Right kidney (tissue), 9 donors: ENCODE data around the gene C2orf78.
"Not testable (repeated sequence)": the region's sequence is repeated elsewhere in the genome, so short reads cannot be mapped to it uniquely, and the experiment has no call there.

Experiments
- DNase-seq: peaks from one replicate; pipeline ENCODE4 v3.0.0-alpha.2; 2016
- long read RNA-seq, 8 donors: transcript quantifications; one replicate each; lab custom pipeline, GENCODE V29; 2026

Gene C2orf78, protein sequence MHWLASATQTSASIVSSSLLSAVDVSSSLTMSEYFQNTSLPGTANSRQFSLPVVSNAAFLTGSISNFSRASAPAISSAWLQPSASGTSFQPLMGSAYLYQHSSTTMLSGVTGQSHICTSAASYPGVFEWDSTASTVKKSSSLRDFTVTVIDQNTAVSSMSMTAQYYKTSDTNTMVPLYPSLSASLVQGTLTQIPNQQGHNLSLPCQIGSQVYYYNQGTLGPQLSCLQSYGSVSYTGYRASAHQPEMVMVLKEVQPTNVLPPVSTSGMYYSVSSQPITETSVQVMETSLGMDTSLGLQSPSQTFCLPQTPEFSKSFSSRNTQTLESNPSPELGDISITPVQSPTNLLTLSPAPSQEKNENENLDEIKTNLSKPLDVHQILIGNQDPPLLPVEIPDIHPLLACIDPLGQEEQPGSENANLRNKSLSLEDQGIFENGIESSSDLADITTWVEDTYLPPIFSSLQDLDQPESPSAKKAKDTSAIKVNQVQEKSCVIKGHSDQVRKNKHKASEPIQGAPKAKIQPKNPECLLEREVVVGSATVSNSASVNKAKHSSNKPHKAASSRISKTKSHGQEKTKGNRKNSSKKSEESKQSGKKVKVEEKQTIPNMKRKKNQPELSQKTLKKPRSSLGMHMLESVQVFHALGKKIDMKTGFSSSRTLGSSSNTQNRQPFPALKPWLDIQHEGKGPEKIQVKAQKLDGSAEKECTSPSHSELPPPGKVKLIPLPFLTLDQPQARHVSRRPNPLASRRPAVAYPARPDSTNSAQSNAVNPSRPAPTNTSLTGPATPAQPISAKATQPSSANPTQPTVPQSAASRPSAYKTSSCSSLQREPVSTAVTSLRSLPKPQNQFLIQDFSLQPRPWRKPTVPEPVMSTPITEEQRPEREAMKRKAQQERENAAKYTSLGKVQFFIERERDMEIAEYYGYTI
- long read RNA-seq, donor 1 = 0 reads
- long read RNA-seq, donor 2 = 0 reads
- long read RNA-seq, donor 3 = 0 reads
- long read RNA-seq, donor 4 = 0 reads
- long read RNA-seq, donor 5 = 0 reads
- long read RNA-seq, donor 6 = 0 reads
- long read RNA-seq, donor 7 = 0 reads
- long read RNA-seq, donor 8 = 0 reads

DNA sequence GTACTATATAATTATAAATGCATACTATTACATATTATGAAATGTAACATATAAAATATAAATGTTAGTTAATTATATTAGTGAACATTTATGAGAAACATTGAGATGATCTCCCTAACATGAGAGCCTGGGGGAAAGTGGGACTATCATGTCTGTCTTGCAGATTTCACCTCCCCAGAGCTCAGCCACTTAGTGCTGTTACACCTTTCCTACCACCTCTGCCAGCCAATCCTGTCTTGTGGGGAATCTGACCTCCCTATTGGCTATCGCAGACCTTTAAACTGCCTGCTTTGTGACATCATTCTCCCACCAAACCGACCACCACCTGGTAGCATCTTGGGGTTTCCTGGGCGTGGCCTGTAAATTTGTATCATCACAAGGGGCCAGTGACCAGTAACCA lies at the start of gene C2orf78:
C2orf78 (plus strand) TSS at position 301 of the 400 bp plus-strand sequence. CDS start 127 bp downstream, outside the sequence.
- DNase-seq = not testable (repeated sequence)

DNA sequence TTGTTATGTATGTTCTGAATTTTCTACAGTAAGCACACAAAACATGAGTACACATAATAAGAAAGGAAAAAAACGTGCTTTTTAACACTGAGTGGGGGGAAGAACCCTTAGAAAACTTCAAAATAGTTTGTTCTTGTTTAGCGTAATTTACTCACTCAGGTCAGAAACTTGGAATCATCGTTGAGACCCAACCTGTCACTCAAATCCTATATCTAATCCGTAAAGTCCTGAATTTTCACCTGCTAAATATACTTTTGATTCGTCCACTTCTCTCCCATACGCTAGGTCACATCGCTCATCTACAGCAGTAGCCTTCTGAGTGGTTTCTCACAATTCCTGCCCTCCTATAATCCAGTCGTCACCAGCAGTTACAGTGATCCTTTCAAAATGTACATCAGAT lies 47.6 kb upstream of the C2orf78 start:
- no peak for DNase-seq

DNA sequence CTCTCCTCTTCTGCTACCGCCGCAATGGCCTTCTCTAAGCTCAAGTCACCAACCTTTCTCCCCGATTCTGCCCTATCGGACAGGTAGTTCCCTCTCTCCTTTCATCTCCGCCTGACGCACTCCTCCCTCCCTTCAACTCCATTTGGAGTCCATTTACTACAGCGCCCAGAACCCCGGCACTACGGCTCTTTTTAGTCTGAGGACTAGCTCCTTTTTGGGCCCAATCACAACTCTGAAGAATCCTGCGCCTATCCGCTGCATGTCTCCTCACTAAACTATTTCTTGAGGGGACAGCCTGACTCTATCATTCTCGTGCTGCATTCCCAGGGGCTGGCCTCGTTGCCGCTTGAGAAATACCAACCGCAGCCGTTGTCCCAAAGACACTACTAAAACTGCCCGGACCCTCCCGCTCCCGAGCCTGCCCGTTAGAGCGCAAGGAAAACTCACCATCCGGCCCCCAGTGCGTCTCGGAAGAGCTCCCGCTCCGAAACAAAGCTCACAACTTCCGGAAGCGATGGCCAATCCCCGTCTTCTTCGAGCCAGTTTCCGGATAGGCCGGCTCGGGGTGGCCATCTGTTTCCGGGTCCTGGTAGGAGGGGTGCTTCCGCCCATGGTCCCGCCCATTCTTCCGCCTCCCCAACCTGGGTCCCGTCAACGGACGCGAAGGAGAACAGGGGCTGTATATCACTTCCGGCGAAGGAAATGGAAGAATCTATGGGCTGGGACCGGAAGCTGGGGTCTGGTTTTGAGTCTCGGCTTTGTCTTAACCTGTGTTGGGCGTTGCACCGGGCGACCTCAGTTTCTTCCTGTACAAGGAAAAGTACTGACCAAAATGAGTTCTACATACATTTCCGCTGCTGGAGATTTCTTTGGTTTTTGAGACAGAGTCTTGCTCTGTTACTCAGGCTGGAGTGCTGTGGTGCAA lies 46.9 kb upstream of the C2orf78 start, which contains the start of gene TPRKB:
TPRKB (minus strand) TSS at position 491 of the 925 bp plus-strand sequence. CDS start 2,776 bp downstream, outside the sequence.
- DNase-seq = peak; percentile 82

DNA sequence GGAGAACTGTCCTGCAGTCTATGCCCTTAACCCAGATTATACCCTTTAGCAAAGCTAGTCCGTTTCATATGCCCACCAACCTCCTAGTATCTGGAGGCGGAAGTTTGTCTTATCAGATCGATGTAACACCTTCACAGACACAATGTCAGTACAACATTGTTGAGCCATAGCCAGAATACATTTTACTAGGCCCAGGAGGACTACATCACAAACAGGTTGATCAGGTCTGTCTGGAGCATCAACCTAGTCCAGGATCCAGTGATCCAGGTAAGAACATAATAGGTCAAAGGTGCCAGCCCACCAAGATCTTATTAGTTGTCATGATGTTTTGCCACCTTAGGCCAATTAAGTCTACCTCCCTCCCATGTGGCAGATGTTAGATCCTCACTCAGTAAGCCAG lies 44.9 kb upstream of the C2orf78 start:
- no peak for DNase-seq

DNA sequence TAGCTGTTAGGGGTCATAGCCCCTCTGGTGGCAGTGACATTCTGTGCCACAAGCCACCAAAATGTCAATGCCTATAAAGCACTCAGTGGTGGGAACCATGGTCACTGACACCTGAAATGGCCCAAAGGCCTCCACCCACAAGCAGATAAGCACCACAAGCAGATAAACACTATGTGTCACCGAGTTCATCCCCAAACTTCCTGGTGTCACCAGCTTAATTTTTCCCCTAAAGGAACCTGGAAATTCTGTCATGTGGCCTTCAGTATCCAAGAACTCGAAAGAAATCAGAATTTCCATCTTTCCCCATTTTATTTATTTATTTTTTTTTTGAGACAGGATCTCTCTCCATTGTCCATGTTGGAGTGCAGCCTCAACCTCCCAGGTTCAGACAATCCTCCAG lies 43.2 kb upstream of the C2orf78 start:
- DNase-seq = no peak

DNA sequence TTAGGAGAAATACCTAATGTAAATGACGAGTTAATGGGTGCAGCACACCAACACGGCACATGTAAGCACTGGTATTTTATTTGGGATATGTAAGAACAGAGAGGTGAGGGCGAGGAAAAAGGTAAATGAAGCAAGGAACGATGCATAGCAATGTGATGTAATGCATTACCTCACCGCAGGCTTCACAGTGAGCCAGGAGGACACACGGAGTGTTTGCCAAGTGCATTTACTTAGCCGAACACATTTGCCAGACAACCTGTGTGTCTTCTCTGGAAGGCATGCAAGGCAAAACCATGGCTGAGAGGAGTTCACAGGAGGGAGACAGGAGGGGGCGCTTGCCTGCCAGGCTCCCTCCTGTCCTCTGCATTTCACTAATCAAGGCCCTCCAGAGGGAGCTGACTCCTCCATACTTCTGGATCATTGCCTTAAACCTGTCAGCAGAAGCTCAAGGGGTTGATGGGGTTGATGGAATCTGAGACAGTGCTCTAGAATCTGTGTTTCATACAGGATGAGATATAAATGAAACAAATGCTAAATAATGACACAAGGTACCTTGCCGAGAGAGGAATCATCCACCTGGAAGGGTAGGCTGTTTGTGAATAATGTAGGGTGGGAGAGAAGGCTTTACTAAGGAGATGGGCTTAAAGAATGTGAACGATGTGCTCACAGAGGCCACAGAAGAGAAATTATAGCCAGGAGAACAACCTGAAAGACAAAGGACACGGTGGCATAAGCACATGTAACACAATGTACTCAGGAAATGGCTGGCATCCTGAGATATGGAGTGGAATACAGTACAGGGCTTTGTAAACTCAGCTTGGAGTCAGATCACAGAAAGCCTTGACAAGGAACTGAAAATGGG lies 37.7 kb upstream of the C2orf78 start:
- DNase-seq = no peak

DNA sequence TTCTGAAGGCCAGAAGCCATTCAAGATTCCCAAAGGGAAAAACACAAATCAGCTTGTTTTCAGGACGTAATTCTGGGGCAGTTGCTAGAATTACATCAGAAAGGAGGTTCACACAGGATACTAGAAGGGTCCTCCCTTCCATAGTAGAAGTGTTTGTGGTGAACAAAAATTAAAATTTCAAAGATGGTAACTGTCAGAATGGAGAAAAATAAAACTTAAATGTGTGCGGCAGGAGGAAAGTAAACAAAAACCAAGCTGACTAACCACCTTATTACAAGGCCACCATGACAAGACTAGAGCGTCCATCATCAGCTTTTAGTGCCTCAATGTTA lies 37.1 kb upstream of the C2orf78 start:
- no peak for DNase-seq

DNA sequence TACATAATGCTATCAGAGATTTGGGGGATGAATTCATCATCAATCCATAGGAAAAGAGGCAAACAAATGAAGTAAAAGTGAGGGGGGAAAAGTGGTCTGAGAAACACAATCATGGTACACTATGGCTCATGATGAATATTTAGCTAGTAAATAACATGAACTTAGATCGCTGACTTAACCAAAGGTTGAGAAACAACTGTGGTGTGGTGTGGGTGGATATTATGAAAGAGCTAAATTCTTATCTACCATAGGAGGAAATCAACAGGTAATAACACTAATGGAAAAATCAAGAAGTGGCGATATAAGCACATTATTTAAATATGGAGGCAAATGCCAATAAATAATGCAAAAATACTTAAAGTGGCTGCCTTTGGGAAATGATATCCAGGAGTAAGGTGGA lies 34.7 kb upstream of the C2orf78 start:
- no peak for DNase-seq

DNA sequence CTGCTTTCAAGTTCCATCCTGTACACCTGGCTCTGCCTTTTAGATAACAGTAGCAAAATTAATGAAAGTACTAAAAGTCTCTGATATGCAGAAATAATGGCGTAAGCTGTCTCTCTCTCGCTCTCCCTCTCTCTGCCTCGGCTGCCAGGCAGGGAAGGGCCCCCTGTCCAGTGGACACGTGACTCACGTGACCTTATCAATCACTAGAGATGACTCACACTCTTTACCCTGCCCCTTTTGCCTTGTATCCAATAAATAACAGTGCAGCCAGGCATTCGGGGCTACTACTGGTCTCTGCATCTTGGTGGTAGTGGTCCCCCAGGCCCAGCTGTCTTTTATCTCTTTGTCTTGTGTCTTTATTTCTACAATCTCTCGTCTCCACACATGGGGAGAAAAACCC lies 29.7 kb upstream of the C2orf78 start:
- not testable (repeated sequence) for DNase-seq

DNA sequence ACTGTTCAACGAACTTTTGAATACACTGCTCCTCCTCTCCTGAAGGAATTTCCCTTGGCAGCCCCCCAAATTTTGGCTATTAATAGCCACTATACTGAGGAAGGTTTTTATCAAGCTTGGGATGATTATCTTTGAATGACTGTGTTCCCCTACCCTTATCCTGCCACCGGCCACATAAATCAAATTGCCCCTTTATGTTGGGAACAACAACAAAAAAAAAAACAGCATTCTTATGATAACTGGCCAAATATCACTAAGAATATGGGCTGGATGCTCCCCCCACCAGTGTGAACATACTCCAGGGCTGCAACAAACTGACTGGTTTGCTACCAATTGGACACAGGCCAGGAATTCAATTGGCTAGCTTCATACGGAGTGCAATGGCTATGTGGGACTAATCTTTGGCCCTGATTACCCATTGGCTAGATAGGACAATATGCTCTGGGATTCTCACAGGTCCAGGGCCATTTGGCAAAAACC lies 24.7 kb upstream of the C2orf78 start:
- DNase-seq = no peak

DNA sequence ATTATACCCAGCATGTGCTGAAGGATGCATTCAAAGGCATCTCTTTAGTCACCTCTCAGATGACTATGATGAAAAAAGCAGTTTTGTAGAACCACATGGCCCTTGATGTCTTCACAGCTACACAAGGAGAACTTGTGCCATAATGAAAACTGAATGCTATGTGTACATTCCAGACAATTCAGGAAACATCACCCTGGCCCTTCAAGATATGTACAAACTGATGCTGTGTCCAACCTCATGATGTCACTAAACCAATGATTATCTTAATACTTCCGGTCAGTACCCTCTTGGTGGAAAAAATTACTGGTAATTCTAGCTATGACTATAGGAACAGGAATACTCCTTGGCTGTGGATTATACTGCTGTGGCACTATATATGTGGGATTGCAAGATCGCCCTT lies 24.1 kb upstream of the C2orf78 start:
- DNase-seq = no peak

DNA sequence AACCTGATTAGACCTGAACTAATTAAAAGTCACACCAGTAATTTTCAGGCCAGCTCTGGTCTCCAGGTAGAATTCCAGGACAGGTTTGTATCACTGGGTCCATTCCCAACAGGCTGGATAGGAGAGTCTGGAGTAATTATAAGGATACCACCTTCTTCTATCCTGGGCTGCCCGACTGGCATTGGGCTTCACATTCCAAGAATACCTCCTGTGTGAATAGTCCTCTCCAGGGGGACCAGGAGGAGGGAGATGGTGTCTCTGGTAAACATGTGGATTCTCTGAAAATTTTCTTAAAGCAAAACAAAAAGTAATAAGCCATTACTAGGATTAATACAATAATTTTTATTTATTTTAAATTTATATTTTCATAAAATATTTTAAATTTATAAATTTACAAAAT lies 21.4 kb upstream of the C2orf78 start:
- no peak for DNase-seq

DNA sequence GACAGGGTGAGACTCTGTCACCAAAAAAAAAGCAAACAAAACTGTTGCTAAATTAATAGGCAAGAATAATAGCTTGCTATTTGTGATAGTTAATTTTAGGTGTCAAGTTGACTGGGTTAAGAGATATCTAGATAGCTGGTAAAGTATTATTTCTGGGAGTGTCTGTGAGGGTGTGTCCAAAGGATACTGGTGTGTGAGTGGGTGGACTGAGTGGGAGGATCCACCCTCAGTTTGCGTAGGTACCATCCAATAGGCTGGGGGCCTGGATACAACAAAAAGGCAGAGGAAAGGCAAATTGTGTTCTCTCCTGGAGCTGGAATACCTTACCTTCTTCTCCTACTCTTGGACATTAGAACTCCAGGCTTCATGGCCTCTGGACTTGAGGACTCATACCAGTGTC lies 19.0 kb upstream of the C2orf78 start:
- no peak for DNase-seq

DNA sequence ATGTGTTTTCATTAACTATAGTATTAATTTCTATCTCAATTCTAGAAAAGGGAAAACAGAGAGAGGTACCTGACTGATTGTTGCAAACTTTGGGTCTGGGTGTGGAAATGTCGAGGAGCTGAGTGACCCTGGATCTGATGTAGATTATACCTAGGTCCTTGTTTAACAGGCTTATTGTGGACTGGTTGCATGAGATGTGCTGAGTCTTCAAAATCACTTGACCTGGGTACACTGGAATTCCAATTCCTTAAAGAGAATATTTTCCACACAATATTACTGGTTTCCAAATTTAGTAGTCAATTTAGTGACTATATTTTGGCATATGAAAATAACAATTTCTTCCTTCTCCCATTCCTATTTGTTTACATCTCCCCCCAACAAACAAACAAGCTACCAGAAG lies 17.6 kb upstream of the C2orf78 start:
- DNase-seq = no peak

DNA sequence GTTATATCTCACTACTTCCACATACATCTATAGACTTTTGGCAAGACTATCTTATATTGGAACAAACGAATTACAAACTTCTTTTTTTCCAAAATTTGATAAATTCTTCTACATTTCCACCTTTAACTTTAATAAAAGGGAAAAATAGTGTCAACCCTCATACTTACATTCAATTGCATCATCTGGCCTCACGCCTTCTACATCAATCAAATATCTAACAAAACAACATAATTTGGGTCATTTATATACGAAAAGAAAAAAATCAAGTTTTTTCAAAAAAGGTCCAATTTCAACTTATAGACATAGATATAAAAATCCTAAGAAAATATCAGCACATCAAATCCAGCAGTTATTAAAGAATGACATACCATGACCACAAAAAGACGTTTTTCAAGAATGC lies 17.0 kb upstream of the C2orf78 start:
- no peak for DNase-seq

DNA sequence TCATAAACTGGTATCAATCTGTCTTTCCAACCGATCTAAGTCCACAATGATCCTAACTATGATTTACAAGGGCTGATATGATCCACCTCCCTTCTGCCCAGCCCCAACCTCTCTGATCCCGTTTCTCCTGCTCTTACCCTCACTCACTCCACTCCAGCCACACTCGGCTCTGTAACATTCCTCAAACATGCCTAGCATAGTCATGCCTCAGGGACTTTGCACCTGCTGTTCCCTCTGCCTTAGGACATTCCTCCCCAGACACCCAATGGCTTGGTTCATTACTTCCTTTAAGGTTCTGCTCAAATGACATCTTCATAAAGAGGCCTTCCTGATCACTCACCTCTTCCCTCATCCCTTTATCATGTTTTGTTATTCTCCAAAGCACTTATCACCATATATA lies 13.3 kb upstream of the C2orf78 start:
- DNase-seq = no peak

DNA sequence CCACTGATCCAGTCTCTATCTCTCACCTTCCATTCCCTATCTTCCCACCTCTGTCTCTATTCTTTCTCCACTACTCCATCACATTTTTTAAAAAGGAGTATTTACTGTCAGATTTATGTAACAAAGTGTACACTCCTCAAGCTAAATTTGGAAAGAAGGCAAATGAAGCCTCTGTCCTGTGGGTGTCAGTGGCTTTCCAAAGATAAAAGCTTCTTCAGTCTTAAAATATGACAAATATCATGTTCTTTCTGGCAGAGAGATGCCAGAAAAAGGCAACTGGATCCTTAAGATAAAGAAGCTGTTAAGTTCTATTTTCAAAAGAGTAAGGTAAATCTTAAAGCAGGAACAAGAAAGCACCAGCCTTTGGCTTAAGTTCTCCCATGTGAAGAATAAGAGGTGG lies 11.2 kb upstream of the C2orf78 start:
- DNase-seq = no peak

DNA sequence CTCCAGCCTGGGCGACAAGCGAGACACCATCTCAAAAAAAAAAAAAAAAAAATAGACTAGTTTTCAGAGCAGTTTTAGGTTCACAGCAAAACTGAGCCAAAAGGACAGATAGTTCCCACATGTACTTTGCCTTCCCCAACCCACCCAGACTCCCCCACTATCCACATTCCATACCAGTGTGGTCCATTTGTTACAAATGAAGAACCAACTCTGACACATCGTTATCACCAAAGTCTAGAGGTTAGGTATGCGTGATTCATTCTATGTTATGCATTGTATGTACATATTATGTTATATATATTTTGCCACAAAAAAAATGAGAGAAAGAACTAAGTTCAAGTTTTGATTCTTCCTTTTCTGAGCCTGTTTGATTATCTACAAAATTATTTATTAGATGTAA lies 7.6 kb upstream of the C2orf78 start:
- DNase-seq = no peak

DNA sequence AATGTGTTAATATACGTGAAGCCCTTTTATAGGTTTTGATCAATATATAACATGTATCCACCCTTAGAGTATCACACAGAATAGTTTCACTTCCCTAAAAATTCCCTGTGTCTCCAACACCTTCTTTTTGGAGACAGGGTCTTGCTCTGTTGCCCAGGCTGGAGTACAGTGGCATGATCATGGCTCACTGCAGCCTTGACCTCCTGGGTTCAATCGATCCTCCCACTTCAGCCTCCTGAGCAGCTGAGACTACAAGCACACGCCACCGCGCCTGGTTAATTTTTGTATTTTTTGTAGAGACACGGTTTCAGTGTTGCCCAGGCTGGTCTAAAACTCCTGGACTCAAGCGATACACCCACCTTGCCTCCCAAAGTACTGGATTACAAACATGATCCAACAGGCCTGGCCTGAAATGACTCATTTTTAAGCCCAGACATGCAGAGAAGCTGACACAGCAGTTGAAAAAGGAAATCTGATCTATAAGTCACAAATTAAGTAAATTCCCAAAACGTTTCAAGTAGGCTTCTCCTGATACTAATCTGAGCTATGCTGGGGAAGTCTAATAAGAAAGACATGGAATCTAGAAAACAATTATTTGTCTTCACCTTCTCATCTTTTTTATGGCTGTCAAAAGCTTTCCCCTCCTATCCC lies 7.0 kb upstream of the C2orf78 start:
- DNase-seq = no peak

DNA sequence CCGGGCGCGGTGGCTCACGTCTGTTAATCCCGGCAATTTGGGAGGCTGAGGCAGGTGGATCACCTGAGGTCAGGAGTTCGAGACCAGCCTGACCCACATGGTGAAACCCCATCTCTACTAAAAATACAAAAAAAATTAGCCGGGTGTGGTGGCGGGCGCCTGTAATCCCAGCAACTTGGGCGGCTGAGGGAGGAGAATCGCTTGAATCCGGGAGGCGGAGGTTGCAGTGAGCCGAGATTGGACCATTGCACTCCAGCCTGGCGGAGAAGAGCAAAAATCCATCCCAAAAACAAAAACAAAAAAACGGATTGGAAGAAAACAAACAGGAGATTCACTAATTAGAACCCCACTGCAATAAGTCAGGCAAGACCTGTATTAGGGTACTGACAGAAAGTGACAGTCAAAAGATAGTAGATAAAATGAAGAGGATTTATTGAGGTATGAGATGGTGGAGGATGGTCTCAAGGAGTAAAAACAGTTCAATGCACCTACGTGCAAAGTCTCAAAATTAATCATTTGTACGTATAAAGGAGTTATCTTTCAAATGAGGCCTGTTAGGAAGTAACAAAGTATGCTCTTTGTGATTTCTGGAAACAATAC lies 5.0 kb upstream of the C2orf78 start:
- DNase-seq = not testable (repeated sequence)
